Measurements from ENCODE around the gene DCBLD2. TPM values are rescaled to one million over a fixed set of nuclear protein-coding genes. Genes with fewer than 3 reads are reported as not detected.

The DCBLD2 gene
- total RNA-seq = 78.8 and 126 TPM in 2 replicates

GRCh38 chr3:98901392-98902350 is at the start of gene DCBLD2:
Gene DCBLD2, minus strand, starts transcription at chr3:98901695. Its CDS starts 369 bp downstream, at chr3:98901326.

GRCh38 chr3:98763076-98763475 is 138.4 kb downstream of the DCBLD2 start, which contains the start of gene ST3GAL6:
Gene ST3GAL6, plus strand, starts transcription at chr3:98763340. Its CDS starts 5,101 bp downstream, at chr3:98768441.

Other genes starting within 250 kb of the DCBLD2 start
- 4.8 and 15.6 TPM in 2 replicates for gene ST3GAL6, start 138.4 kb downstream of the DCBLD2 start, total RNA-seq